LNCAP (cell line): ENCODE measurements around the gene ALOX5AP.

Experiments used
- CTCF ChIP-seq: fragments of 450-650 bp; IDR thresholded peaks from 2 replicates; pipeline ENCODE4 v1.5.1; 2017; ENCODE audit warnings: mild to moderate bottlenecking

ALOX5AP gene

GRCh38 chr13:30807392-30807791, 72.0 kb downstream of the ALOX5AP start:
- no peak for TF ChIP-seq CTCF

GRCh38 chr13:30808600-30808999, 73.3 kb downstream of the ALOX5AP start:
- TF ChIP-seq CTCF, result no peak

- no peak for TF ChIP-seq CTCF
Measured at GRCh38 chr13:30809787-30810186, 74.4 kb downstream of the ALOX5AP start.

- TF ChIP-seq CTCF, result no peak
Measured at GRCh38 chr13:30810261-30810701, 74.9 kb downstream of the ALOX5AP start.

GRCh38 chr13:30810801-30811200, 75.5 kb downstream of the ALOX5AP start:
- no peak for TF ChIP-seq CTCF
